A549 (cell line): ENCODE results near the gene DCLK3. TPM values are rescaled to one million over a fixed set of nuclear protein-coding genes. Genes with fewer than 3 reads are reported as not detected.

Experiments used
- ATAC-seq, 2 experiments: fragments of 200-7000 bp in 1 of 2; fragments of >200 bp in 1 of 2; cut with Nextera tagmentation in 1 of 2; cut with Tn5 transposase in 1 of 2; 3 replicates each; pipeline versions ENCODE4 v1.8.0 to v1.9.1; 2018 to 2020; ENCODE audit warnings: mild to moderate bottlenecking in 1 of 2, moderate library complexity in 1 of 2
- CTCF ChIA-PET: fragments of 300-600 bp; sonication (Branson Sonifier 250); formaldehyde crosslinking; extraction: SDS; loops from one replicate; lab custom pipeline; 2021; ENCODE audit warnings: antibody characterized with exemption, inconsistent platforms; lab: Yijun Ruan, JAX
- POLR2A ChIA-PET: fragments of 350-600 bp; formaldehyde crosslinking; extraction: SDS; loops from one replicate; lab custom pipeline; 2021; ENCODE audit warnings: antibody characterized with exemption, inconsistent platforms; lab: Yijun Ruan, JAX
- DNase-seq, 2 experiments: peaks; one replicate each; pipeline versions ENCODE4 v3.0.0 to v3.0.0-alpha.2; 2011 to 2016; ENCODE audit warnings: low read depth in 1 of 2, low spot score in 1 of 2
- FAIRE-seq: peaks from 2 replicates; lab custom pipeline; 2011; peaks lifted over from hg19 to GRCh38; lab: Jason Lieb, UNC
- H3K27ac ChIP-seq, 2 experiments: fragments of >200 bp; sonication (Bioruptor Twin); formaldehyde crosslinking; 3 replicates each; pipeline ENCODE4 v1.5.1; 2016 to 2017
- H3K4me1 ChIP-seq: fragments of >200 bp; sonication (Bioruptor Twin); formaldehyde crosslinking; 3 replicates; pipeline ENCODE4 v1.6.1; 2016
- H3K4me2 ChIP-seq: fragments of >200 bp; sonication (Bioruptor Twin); formaldehyde crosslinking; 3 replicates; pipeline ENCODE4 v1.6.1; 2016
- H3K4me3 ChIP-seq: fragments of >200 bp; sonication (Bioruptor Twin); formaldehyde crosslinking; 3 replicates; pipeline ENCODE4 v1.5.1; 2016
- H3K9me3 ChIP-seq: fragments of >200 bp; sonication (Bioruptor Twin); formaldehyde crosslinking; 3 replicates; pipeline ENCODE4 v1.6.1; 2016
- BHLHE40 ChIP-seq: IDR thresholded peaks from 2 replicates; pipeline ENCODE4 v1.6.1; 2012; ENCODE audit warnings: low read depth, low read length, inconsistent platforms
- CBX2 ChIP-seq: fragments of 200-600 bp; sonication (generic); IDR thresholded peaks from 2 replicates; pipeline ENCODE4 v1.6.1; 2016; ENCODE audit warnings: low read depth, mild to moderate bottlenecking, borderline replicate concordance
- ESRRA ChIP-seq: fragments of 150-350 bp; IDR thresholded peaks from 2 replicates; pipeline ENCODE4 v1.6.1; 2014; ENCODE audit warnings: mild to moderate bottlenecking, low read length, borderline replicate concordance
- FOSL2 ChIP-seq, 2 experiments: fragments of 450-650 bp in 1 of 2; fragments of >200 bp in 1 of 2; sonication (Bioruptor Twin) in 1 of 2; formaldehyde crosslinking; IDR thresholded peaks; 2 replicates each; pipeline versions ENCODE4 v1.5.0 to v1.6.1; 2016 to 2020; ENCODE audit warnings: mild to moderate bottlenecking in 1 of 2, moderate library complexity in 1 of 2
- FOXS1 ChIP-seq: fragments of 250-450 bp; sonication (Bioruptor Pico); IDR thresholded peaks from 2 replicates; pipeline ENCODE4 v1.5.0; 2020; ENCODE audit warnings: mild to moderate bottlenecking, moderate library complexity
- HOXA7 ChIP-seq: fragments of 250-450 bp; sonication (Bioruptor Pico); IDR thresholded peaks from 2 replicates; pipeline ENCODE4 v1.5.0; 2020; ENCODE audit warnings: mild to moderate bottlenecking, moderate library complexity
- JUN ChIP-seq, 2 experiments: fragments of >200 bp; sonication (Bioruptor Twin); formaldehyde crosslinking; IDR thresholded peaks; 2 replicates in 1 of 2; 3 replicates in 1 of 2; pipeline ENCODE4 v1.6.1; 2016 to 2017
- KDM1A ChIP-seq: fragments of 200-600 bp; sonication (generic); IDR thresholded peaks from 2 replicates; pipeline ENCODE4 v1.6.1; 2016; ENCODE audit warnings: low read depth, mild to moderate bottlenecking
- MAZ ChIP-seq: fragments of 150-350 bp; IDR thresholded peaks from 2 replicates; pipeline ENCODE4 v1.6.1; 2014; ENCODE audit warnings: antibody characterized with exemption, low read depth, low read length, borderline replicate concordance
- NFE2L2 ChIP-seq: fragments of 150-350 bp; conservative IDR thresholded peaks from 2 replicates; pipeline ENCODE4 v1.6.1; 2014; ENCODE audit warnings: low read length
- NPAS2 ChIP-seq: fragments of 250-450 bp; sonication (Bioruptor Pico); IDR thresholded peaks from 2 replicates; pipeline ENCODE4 v1.8.0; 2022; ENCODE audit warnings: mild to moderate bottlenecking, moderate library complexity, borderline replicate concordance
- POLR2A ChIP-seq: IDR thresholded peaks from 2 replicates; pipeline ENCODE4 v1.6.1; 2012; ENCODE audit warnings: mild to moderate bottlenecking, low read length
- RCOR1 ChIP-seq: fragments of 150-350 bp; IDR thresholded peaks from 2 replicates; pipeline ENCODE4 v1.6.1; 2014; ENCODE audit warnings: antibody characterized with exemption, low read length, low read depth
- SMC3 ChIP-seq: fragments of >200 bp; sonication (Bioruptor Twin); formaldehyde crosslinking; IDR thresholded peaks from 3 replicates; pipeline ENCODE4 v1.6.1; 2018; ENCODE audit warnings: inconsistent platforms
- TP53 ChIP-seq: fragments of 250-450 bp; sonication (Bioruptor Pico); IDR thresholded peaks from 2 replicates; pipeline ENCODE4 v1.5.0; 2021; ENCODE audit warnings: mild to moderate bottlenecking, moderate library complexity
- ZC3H11A ChIP-seq: fragments of 450-650 bp; IDR thresholded peaks from 2 replicates; pipeline ENCODE4 v1.6.1; 2014; ENCODE audit warnings: antibody characterized with exemption, mild to moderate bottlenecking
- ZFP36 ChIP-seq: fragments of 450-650 bp; IDR thresholded peaks from 2 replicates; pipeline ENCODE4 v1.6.1; 2014; ENCODE audit warnings: borderline replicate concordance; ENCODE audit not compliant: partially characterized antibody
- ZNF302 ChIP-seq: fragments of 250-450 bp; sonication (Bioruptor Pico); IDR thresholded peaks from 2 replicates; pipeline ENCODE4 v1.9.0; 2021; ENCODE audit warnings: inconsistent platforms, mild to moderate bottlenecking, moderate library complexity
- ZSCAN20 ChIP-seq: fragments of 250-450 bp; sonication (Bioruptor Pico); IDR thresholded peaks from 2 replicates; pipeline ENCODE4 v1.8.0; 2022; ENCODE audit warnings: mild to moderate bottlenecking, moderate library complexity
- WGBS: methylation state at CpG from one replicate; pipeline ENCODE4 v1.1.6; 2017; ENCODE audit errors: missing lambda C conversion rate; 5-methylcytosine and 5-hydroxymethylcytosine counted together
- polyA plus RNA-seq, 4 experiments: library from polyadenylated mRNA; depleted of rRNA in 3 of 4; stranded (reverse); fragments of >200 nt; fragmentation: RNase III in 1 of 4; extraction: RNeasy Plus Mini Kit Qiagen cat#74134 plus additional on column Dnase treatment in 1 of 4; gene quantifications; 2 replicates in 3 of 4; 3 replicates in 1 of 4; pipeline ENCODE4 v1.2.3, GENCODE V29; 2011 to 2017
- TF ChIP-seq, protein P1 (sequence below): fragments of >200 bp; sonication (Bioruptor Twin); formaldehyde crosslinking; IDR thresholded peaks from 3 replicates; pipeline ENCODE4 v1.5.1; 2016
- TF ChIP-seq, protein P2 (sequence below): fragments of 150-350 bp; IDR thresholded peaks from 2 replicates; pipeline ENCODE4 v1.6.1; 2014; ENCODE audit warnings: low read depth, mild to moderate bottlenecking, low read length
- TF ChIP-seq, protein P3 (sequence below): fragments of >200 bp; sonication (Bioruptor Twin); formaldehyde crosslinking; IDR thresholded peaks from 2 replicates; pipeline ENCODE4 v1.6.1; 2016

The DCLK3 gene
- polyA plus RNA-seq, 2 of the 4 experiments (the other 2 are of a cell fraction): not detected

DNA sequence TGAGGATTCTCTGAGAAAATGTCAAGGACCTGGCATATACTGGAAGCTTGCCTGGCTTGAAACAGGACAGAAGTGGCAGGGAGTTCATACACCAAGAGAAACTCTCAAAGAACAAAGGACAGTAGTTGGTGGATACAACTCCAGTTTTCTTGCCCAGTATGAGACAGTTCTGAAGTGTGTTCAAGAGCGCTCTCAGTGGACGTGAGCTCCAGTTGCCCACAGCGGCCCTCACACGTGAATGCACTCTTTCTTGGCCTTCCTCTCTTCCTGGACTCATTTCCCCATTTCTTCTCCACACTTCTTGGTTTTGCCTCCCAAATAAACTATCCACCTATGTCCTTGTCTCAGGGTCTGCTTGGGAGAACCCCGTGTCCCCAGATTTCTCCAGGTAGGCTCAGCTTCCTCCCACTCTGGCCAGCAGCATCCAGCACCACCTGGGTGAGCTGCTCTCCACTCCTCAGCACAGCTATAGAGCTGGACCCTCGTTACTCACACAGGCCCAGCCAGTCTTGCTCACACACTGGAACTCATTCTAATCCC, 54.5 kb downstream of the DCLK3 start:
- no peak for DNase-seq
- no peak overlapping the region for H3K4me2 ChIP-seq
- H3K4me1 ChIP-seq: peaks cover 18% of the 10 kb centered on the region
- no peak overlapping the region for H3K27ac ChIP-seq
- ATAC-seq: no peak
- H3K4me3 ChIP-seq: no peak overlapping the region
- FAIRE-seq: no peak
- POLR2A ChIA-PET: no interaction called here
- no peak for TF ChIP-seq NFE2L2
- TF ChIP-seq ZFP36: no peak
- no peak for TF ChIP-seq MAZ
- no peak for TF ChIP-seq KDM1A
- no peak for TF ChIP-seq ZNF302 (CRISPR knock-in tag)
- TF ChIP-seq ZC3H11A: no peak
- TF ChIP-seq RCOR1: no peak
- no peak for TF ChIP-seq FOXS1
- TF ChIP-seq FOSL2 (IDR thresholded peaks at IDR 0.05): no peak
- TF ChIP-seq FOSL2 (CRISPR knock-in tag; IDR thresholded peaks at IDR 0.05): no peak
- no peak for TF ChIP-seq ESRRA
- TF ChIP-seq BHLHE40: no peak
- no peak for TF ChIP-seq POLR2A
- TF ChIP-seq, protein P1, sequence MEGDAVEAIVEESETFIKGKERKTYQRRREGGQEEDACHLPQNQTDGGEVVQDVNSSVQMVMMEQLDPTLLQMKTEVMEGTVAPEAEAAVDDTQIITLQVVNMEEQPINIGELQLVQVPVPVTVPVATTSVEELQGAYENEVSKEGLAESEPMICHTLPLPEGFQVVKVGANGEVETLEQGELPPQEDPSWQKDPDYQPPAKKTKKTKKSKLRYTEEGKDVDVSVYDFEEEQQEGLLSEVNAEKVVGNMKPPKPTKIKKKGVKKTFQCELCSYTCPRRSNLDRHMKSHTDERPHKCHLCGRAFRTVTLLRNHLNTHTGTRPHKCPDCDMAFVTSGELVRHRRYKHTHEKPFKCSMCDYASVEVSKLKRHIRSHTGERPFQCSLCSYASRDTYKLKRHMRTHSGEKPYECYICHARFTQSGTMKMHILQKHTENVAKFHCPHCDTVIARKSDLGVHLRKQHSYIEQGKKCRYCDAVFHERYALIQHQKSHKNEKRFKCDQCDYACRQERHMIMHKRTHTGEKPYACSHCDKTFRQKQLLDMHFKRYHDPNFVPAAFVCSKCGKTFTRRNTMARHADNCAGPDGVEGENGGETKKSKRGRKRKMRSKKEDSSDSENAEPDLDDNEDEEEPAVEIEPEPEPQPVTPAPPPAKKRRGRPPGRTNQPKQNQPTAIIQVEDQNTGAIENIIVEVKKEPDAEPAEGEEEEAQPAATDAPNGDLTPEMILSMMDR: no peak
- no peak for TF ChIP-seq HOXA7
- no peak for TF ChIP-seq NPAS2 (CRISPR knock-in tag)
- TF ChIP-seq CBX2: no peak
- no peak for TF ChIP-seq TP53
- H3K9me3 ChIP-seq: no peaks in the 10 kb centered on the region
- WGBS: 68% methylated on average over 6 of the region's 6 CpGs
- CTCF ChIA-PET: interaction anchor here (0.6 to 5.0 kb wide), 7 partner anchors 9 to 1075 kb away, joined by 3 to 51 read pairs (median 3); no protein-coding TSS in a partner anchor

DNA sequence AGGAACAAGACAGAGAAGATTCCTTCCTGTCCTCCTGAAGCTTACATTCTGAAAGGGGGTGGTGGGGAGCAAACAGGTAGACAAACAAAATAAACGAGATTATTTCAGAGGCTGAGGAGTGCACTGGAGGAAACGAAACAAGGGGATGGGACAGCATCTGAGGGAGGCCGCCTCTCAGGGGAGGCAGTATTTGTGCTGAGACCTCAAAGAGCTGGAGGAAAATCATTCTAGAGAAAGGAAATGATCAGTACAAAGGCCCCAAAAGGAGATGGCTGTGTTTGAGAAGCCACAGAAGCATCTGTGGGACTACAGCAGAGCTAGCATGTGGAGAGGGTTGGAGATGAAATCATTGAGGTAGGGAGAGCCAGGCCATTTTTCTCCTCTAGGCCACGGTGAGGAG, 55.1 kb downstream of the DCLK3 start:
- DNase-seq: no peak
- no peak for FAIRE-seq
- Histone ChIP-seq H3K4me2 (no peak overlapping the region), H3K4me3 (no peak overlapping the region), H3K4me1 (peaks cover 18% of the 10 kb centered on the region), H3K27ac (no peak overlapping the region), H3K9me3 (no peaks in the 10 kb centered on the region)
- CTCF ChIA-PET: interaction anchor here (0.6 to 5.0 kb wide), 4 partner anchors 8 to 1075 kb away, joined by 3 to 51 read pairs (median 8); no protein-coding TSS in a partner anchor
- TF ChIP-seq JUN (IDR thresholded peaks at IDR 0.05): no peak
- no peak for TF ChIP-seq SMC3
- no peak for TF ChIP-seq ZSCAN20 (CRISPR knock-in tag)
- TF ChIP-seq, protein P2, sequence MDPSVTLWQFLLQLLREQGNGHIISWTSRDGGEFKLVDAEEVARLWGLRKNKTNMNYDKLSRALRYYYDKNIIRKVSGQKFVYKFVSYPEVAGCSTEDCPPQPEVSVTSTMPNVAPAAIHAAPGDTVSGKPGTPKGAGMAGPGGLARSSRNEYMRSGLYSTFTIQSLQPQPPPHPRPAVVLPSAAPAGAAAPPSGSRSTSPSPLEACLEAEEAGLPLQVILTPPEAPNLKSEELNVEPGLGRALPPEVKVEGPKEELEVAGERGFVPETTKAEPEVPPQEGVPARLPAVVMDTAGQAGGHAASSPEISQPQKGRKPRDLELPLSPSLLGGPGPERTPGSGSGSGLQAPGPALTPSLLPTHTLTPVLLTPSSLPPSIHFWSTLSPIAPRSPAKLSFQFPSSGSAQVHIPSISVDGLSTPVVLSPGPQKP: no peak
- TF ChIP-seq RCOR1: no peak
- no peak for TF ChIP-seq FOSL2 (IDR thresholded peaks at IDR 0.05)
- no peak for TF ChIP-seq FOSL2 (CRISPR knock-in tag; IDR thresholded peaks at IDR 0.05)
- TF ChIP-seq, protein P3, sequence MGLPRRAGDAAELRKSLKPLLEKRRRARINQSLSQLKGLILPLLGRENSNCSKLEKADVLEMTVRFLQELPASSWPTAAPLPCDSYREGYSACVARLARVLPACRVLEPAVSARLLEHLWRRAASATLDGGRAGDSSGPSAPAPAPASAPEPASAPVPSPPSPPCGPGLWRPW: no peak
- TF ChIP-seq, all 56 proteins: peak for 0
- 54% methylated on average over 4 of the region's 4 CpGs for WGBS
- POLR2A ChIA-PET: no interaction called here
- no peak for ATAC-seq
